Measurements from ENCODE around the gene TMEM131.

The TMEM131 gene

DNA sequence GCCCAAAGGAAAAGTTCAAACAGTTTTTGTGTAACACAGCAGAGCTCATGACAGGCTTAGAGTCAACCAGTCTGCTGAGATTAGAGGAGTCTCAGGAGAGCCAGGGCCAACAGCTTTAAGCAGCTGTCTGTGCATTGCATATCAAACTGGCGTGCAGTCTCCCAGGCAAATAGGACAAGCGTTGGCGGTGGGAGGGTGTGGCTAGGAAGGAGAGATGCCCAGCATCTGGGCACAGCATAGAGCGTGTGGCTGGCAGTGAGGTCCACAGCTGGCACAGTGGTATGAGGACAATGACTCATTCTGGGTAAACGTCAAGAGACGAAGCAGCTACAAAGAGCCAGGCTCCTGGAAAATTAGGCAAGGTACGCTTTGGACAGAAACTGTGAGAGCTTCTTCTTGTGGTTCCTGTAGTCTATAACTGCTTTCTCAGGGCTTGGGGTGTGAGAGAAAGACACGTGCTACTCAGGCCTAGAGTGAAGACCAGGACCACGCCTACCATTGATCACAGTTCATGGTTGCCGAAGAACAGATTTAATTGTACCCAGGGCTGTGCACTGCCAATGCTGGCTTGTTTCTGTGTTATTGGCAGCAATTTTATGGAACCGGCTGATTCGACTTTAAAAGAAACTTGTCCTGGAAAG is 267.5 kb downstream of the TMEM131 start:
- no peak for DNase-seq
- Mint-ChIP-seq H3K4me3 (no peak overlapping the region), H3K27ac (peak overlapping the region; percentile 73)

DNA sequence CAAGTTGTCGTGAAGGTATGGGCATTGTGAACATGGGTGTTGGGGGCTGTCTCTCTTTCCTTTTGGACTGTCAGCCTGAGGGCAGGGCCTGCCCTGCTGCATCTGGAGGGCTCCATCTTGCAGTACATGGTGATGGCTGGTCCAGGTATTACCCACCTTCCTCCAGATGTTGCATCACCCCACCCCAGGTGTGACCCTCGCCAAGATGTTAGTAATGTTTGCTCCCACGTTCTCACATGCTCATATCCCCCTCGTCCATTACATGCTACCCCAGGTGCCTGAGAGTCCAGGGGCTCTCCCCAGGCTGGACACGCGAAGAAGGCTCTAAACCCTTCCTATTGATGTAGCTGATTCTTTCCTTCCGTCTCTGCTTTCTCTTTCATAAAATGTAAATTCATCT is 268.5 kb downstream of the TMEM131 start:
- H3K27ac Mint-ChIP-seq: peak overlapping the region; percentile 44
- no peak overlapping the region for H3K4me3 Mint-ChIP-seq
- H3K36me3 Mint-ChIP-seq (ENCODE audit: low read depth): peaks cover 13% of the 10 kb centered on the region
- DNase-seq: no peak
- H3K4me1 Mint-ChIP-seq: peaks cover 34% of the 10 kb centered on the region
- no peaks in the 10 kb centered on the region for H3K27me3 Mint-ChIP-seq (ENCODE audit: low read depth, poor library complexity)
- TF ChIP-seq, protein P1, sequence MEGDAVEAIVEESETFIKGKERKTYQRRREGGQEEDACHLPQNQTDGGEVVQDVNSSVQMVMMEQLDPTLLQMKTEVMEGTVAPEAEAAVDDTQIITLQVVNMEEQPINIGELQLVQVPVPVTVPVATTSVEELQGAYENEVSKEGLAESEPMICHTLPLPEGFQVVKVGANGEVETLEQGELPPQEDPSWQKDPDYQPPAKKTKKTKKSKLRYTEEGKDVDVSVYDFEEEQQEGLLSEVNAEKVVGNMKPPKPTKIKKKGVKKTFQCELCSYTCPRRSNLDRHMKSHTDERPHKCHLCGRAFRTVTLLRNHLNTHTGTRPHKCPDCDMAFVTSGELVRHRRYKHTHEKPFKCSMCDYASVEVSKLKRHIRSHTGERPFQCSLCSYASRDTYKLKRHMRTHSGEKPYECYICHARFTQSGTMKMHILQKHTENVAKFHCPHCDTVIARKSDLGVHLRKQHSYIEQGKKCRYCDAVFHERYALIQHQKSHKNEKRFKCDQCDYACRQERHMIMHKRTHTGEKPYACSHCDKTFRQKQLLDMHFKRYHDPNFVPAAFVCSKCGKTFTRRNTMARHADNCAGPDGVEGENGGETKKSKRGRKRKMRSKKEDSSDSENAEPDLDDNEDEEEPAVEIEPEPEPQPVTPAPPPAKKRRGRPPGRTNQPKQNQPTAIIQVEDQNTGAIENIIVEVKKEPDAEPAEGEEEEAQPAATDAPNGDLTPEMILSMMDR (IDR thresholded peaks at IDR 0.05): no peak
- H3K9me3 Mint-ChIP-seq: peaks cover 14% of the 10 kb centered on the region

More for the DNA sequence above, 267.5 kb downstream of the TMEM131 start:
- Mint-ChIP-seq H3K36me3 (ENCODE audit: low read depth) (peaks cover 13% of the 10 kb centered on the region), H3K27me3 (ENCODE audit: low read depth, poor library complexity) (no peaks in the 10 kb centered on the region), H3K4me1 (peaks cover 34% of the 10 kb centered on the region), H3K9me3 (peaks cover 14% of the 10 kb centered on the region)
- TF ChIP-seq, protein P1 (IDR thresholded peaks at IDR 0.05): no peak

DNA sequence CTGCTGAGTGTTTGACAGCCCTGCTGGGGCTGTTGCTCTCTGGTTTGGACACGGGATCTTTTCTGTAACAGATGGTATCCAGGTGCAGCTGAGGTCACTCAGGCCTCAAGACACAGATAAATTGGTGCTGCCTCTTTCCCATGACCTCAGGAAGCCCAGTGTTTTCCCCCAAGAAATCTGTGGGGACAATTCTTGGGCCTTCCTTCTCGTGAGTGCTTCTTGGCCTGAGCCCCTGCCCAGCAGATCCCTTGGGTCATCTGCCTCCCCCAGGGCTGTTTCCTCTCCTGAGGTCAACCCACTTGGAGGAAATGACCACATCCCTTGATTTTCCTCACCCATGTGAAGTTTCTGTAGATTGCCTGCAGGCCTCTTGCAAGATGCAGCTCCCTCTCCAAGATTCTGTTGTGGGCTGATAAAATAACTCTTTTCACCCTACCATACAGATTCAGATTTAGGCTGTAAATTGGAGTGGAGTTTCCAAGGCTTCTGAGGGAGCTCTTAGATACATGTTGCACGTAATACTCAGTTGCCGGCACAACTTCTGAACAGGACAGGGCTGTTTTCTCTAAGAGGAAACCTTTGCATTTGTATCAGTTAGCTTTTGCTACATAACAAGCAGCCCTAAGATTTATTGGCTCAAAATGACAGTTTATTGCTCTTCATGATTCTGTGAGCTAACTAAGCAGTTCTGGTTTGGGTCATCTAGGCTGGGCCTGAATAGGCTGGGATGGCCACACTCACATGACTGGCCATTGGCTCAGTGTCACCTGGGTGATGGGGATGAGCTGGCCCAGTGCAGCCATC is 269.3 kb downstream of the TMEM131 start:
- H3K27me3 Mint-ChIP-seq (ENCODE audit: low read depth, poor library complexity): no peaks in the 10 kb centered on the region
- TF ChIP-seq, protein P1 (IDR thresholded peaks at IDR 0.05): no peak
- no peak for DNase-seq
- no peak overlapping the region for H3K4me3 Mint-ChIP-seq
- H3K4me1 Mint-ChIP-seq: peaks cover 28% of the 10 kb centered on the region
- peak overlapping the region; percentile 36 for H3K27ac Mint-ChIP-seq
- peaks cover 14% of the 10 kb centered on the region for H3K9me3 Mint-ChIP-seq
- peaks cover 12% of the 10 kb centered on the region for H3K36me3 Mint-ChIP-seq (ENCODE audit: low read depth)

DNA sequence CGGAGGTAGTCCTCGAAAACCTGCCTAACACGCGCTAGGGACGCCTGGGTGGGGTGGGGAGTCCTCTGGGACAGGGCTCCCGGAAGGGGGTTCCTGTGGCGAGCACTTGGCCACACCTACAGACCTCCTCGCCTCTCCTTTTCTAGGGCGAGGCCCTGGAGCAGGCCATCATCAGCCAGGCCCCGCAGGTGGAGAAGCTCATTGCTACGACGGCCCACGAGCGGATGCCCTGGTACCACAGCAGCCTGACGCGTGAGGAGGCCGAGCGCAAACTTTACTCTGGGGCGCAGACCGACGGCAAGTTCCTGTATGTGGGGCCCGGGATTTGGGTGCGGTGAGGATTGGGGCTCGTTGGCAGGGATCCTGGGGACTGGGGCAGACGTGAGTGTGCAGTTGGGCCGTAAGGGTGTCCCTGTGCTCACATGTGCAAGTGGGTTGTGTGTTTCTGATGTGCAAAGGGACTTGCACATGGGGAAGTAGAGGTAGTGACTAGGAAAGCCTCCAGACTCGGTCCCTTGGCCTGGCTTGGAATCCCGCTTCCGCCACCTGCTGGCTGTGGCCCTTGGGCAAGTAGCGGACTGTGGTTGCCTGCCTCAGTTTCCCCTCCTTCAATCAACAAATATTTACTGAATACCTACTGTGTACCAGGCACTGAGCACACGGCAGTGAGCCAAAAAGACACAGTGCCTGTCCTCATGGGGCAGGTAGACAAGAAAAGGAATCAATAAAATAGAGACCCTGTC is 270.6 kb downstream of the TMEM131 start:
- H3K4me3 Mint-ChIP-seq: peak overlapping the region; percentile 3
- H3K27ac Mint-ChIP-seq: peak overlapping the region; percentile 36
- no peak for DNase-seq

DNA sequence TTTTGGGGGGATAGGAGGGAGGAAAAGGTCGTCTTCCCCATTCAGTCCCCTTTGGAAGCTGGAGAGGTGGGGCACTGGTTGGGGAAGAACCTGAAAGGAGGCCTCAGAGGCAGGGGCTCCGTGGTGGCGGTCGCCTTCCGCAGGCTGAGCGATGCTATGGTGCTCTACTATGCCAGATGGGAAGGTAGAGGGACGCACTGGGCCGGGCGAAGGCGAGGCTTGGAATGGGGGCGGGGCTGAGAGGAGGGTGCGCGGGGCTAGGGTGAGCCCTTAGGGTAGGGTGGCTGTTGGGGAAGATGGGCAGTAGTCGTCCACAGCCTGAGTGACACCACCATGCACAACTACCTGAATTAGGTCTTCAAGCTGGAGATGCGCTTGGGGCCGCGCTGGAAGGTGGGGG is 271.2 kb downstream of the TMEM131 start:
- Mint-ChIP-seq H3K36me3 (ENCODE audit: low read depth) (peaks cover 9% of the 10 kb centered on the region), H3K4me3 (no peak overlapping the region), H3K27ac (no peak overlapping the region), H3K9me3 (peaks cover 7% of the 10 kb centered on the region), H3K27me3 (ENCODE audit: low read depth, poor library complexity) (peaks cover 8% of the 10 kb centered on the region), H3K4me1 (peaks cover 38% of the 10 kb centered on the region)
- TF ChIP-seq, protein P1 (IDR thresholded peaks at IDR 0.05): no peak
- no peak for DNase-seq

More for the DNA sequence above, 270.6 kb downstream of the TMEM131 start:
- H3K27me3 Mint-ChIP-seq (ENCODE audit: low read depth, poor library complexity): peaks cover 4% of the 10 kb centered on the region
- H3K9me3 Mint-ChIP-seq: peaks cover 8% of the 10 kb centered on the region
- peaks cover 33% of the 10 kb centered on the region for H3K4me1 Mint-ChIP-seq
- TF ChIP-seq, protein P1 (IDR thresholded peaks at IDR 0.05): no peak
- peaks cover 9% of the 10 kb centered on the region for H3K36me3 Mint-ChIP-seq (ENCODE audit: low read depth)

Measured in nephron progenitor cell (in vitro differentiated cells).